H1 (cell line): ENCODE results near the gene LEUTX. TPM values are rescaled to one million over a fixed set of nuclear protein-coding genes. Genes with fewer than 3 reads are reported as not detected.

Experiments
- CTCF ChIA-PET: fragments of 300-600 bp; sonication (Branson Sonifier 250); formaldehyde crosslinking; loops from one replicate; lab custom pipeline; 2021; ENCODE audit not compliant: partially characterized antibody; lab: Charles Lee
- POLR2A ChIA-PET: fragments of 300-600 bp; sonication (Branson Sonifier 250); formaldehyde crosslinking; loops from one replicate; lab custom pipeline; 2021; ENCODE audit warnings: inconsistent platforms; ENCODE audit not compliant: partially characterized antibody; lab: Charles Lee
- DNase-seq, 2 experiments: peaks; one replicate each; pipeline versions ENCODE4 v3.0.0 to v3.0.0-alpha.2; 2010 to 2022; ENCODE audit warnings: low spot score in 2 of 2, low read depth in 1 of 2, mixed read lengths in 1 of 2
- FAIRE-seq: peaks from 2 replicates; lab custom pipeline; 2011; peaks lifted over from hg19 to GRCh38; lab: Jason Lieb, UNC
- H2AFZ ChIP-seq: 2 replicates; pipeline ENCODE4 v1.8.1; 2012; ENCODE audit warnings: low read length, inconsistent platforms
- H2AK5ac ChIP-seq: 2 replicates; pipeline ENCODE4 v1.6.1; 2013; ENCODE audit warnings: low read depth, low read length
- H2BK120ac ChIP-seq: replicated peaks from 2 replicates; pipeline ENCODE3; 2013; ENCODE audit warnings: low read depth, low read length, inconsistent platforms
- H2BK12ac ChIP-seq: 2 replicates; pipeline ENCODE4 v1.6.1; 2013; ENCODE audit warnings: low read depth, low read length
- H2BK15ac ChIP-seq: 2 replicates; pipeline ENCODE4 v1.6.1; 2013; ENCODE audit warnings: low read length
- H2BK20ac ChIP-seq: 2 replicates; pipeline ENCODE4 v1.6.1; 2013; ENCODE audit warnings: low read length
- H2BK5ac ChIP-seq: 2 replicates; pipeline ENCODE4 v1.6.1; 2013; ENCODE audit warnings: low read depth, low read length
- H3K14ac ChIP-seq: 2 replicates; pipeline ENCODE4 v1.6.1; 2013; ENCODE audit warnings: inconsistent platforms; ENCODE audit not compliant: insufficient read length
- H3K18ac ChIP-seq: 2 replicates; pipeline ENCODE4 v1.6.1; 2013; ENCODE audit warnings: low read length; ENCODE audit errors: extremely low read depth
- H3K23ac ChIP-seq: 2 replicates; pipeline ENCODE4 v1.6.1; 2013; ENCODE audit warnings: inconsistent platforms; ENCODE audit not compliant: insufficient read length
- H3K23me2 ChIP-seq: 2 replicates; pipeline ENCODE4 v1.6.1; 2013; ENCODE audit warnings: low read depth, low read length
- H3K27ac ChIP-seq: 2 replicates; pipeline ENCODE4 v1.6.1; 2011; ENCODE audit warnings: low read depth, low read length, inconsistent platforms
- H3K27me3 ChIP-seq, 4 experiments: replicated peaks in 1 of 4; 1 replicate in 1 of 4; 2 replicates in 3 of 4; pipeline versions ENCODE4 v1.6.1 to v1.8.1; 2011 to 2013; ENCODE audit warnings: low read length in 3 of 4, mild to moderate bottlenecking in 3 of 4, inconsistent platforms in 2 of 4, mixed read lengths in 2 of 4, moderate library complexity in 1 of 4; ENCODE audit not compliant: control insufficient read depth in 3 of 4, insufficient read depth in 3 of 4; ENCODE audit errors: extremely low read depth in 1 of 4
- H3K36me3 ChIP-seq, 4 experiments: 2 replicates each; pipeline versions ENCODE4 v1.6.1 to v1.8.1; 2011 to 2013; ENCODE audit warnings: mild to moderate bottlenecking in 4 of 4, low read length in 3 of 4, moderate library complexity in 2 of 4, control low read depth in 1 of 4, inconsistent platforms in 1 of 4; ENCODE audit not compliant: insufficient read depth in 4 of 4, control insufficient read depth in 2 of 4
- H3K4ac ChIP-seq: replicated peaks from 2 replicates; pipeline ENCODE3; 2013; ENCODE audit warnings: low read length, low read depth, mixed read lengths, inconsistent platforms; ENCODE audit not compliant: insufficient read length
- H3K4me1 ChIP-seq, 4 experiments: replicated peaks in 1 of 4; 1 replicate in 1 of 4; 2 replicates in 3 of 4; pipeline versions ENCODE4 v1.6.1 to v1.8.1; 2011 to 2013; ENCODE audit warnings: low read length in 3 of 4, inconsistent platforms in 2 of 4, mixed read lengths in 1 of 4; ENCODE audit not compliant: insufficient read depth in 4 of 4, control insufficient read depth in 3 of 4
- H3K4me2 ChIP-seq, 2 experiments: 2 replicates each; pipeline versions ENCODE4 v1.6.1 to v1.8.1; 2011 to 2013; ENCODE audit warnings: low read depth in 2 of 2, low read length in 2 of 2, control low read depth in 1 of 2, inconsistent platforms in 1 of 2, mild to moderate bottlenecking in 1 of 2; ENCODE audit not compliant: insufficient read depth in 1 of 2
- H3K4me3 ChIP-seq, 4 experiments: fragments of 200-600, 300-600 bp in 1 of 4; sonication (generic), shearing (Covaris generic), sonication (Bioruptor Twin) in 1 of 4; 2 replicates each; pipeline versions ENCODE4 v1.5.1 to v1.8.1; 2011 to 2016; ENCODE audit warnings: low read length in 4 of 4, low read depth in 3 of 4, control low read depth in 2 of 4, inconsistent platforms in 2 of 4, mild to moderate bottlenecking in 2 of 4, mixed read lengths in 1 of 4, moderate library complexity in 1 of 4; ENCODE audit not compliant: insufficient read depth in 2 of 4; ENCODE audit errors: extremely low read depth in 1 of 4
- H3K56ac ChIP-seq: replicated peaks from 2 replicates; pipeline ENCODE3; 2013; ENCODE audit warnings: low read depth, mild to moderate bottlenecking, mixed read lengths, low read length, inconsistent platforms; ENCODE audit not compliant: insufficient read length
- H3K79me1 ChIP-seq: 2 replicates; pipeline ENCODE4 v1.6.1; 2013; ENCODE audit warnings: low read depth, low read length, control low read depth
- H3K79me2 ChIP-seq, 2 experiments: 2 replicates each; pipeline versions ENCODE4 v1.6.1 to v1.8.1; 2012 to 2013; ENCODE audit warnings: low read length in 2 of 2, mild to moderate bottlenecking in 2 of 2, inconsistent platforms in 1 of 2; ENCODE audit not compliant: insufficient read depth in 2 of 2, control insufficient read depth in 1 of 2
- H3K9ac ChIP-seq, 4 experiments: replicated peaks in 1 of 4; 1 replicate in 1 of 4; 2 replicates in 3 of 4; pipeline versions ENCODE4 v1.6.1 to v1.8.1; 2011 to 2013; ENCODE audit warnings: low read depth in 3 of 4, low read length in 3 of 4, control low read depth in 2 of 4, mild to moderate bottlenecking in 2 of 4, moderate library complexity in 2 of 4, inconsistent platforms in 1 of 4; ENCODE audit errors: extremely low read depth in 1 of 4
- H3K9me3 ChIP-seq, 2 experiments: 2 replicates each; pipeline versions ENCODE4 v1.6.1 to v1.8.1; 2012 to 2013; ENCODE audit warnings: mild to moderate bottlenecking in 2 of 2, moderate library complexity in 2 of 2, control low read depth in 1 of 2, inconsistent platforms in 1 of 2, low read depth in 1 of 2, low read length in 1 of 2, mixed read lengths in 1 of 2; ENCODE audit not compliant: insufficient read depth in 2 of 2
- H4K20me1 ChIP-seq, 2 experiments: replicated peaks in 1 of 2; 2 replicates each; pipeline versions ENCODE3 to v1.8.1; 2011 to 2013; ENCODE audit warnings: inconsistent platforms in 2 of 2, low read length in 2 of 2, mild to moderate bottlenecking in 1 of 2; ENCODE audit not compliant: insufficient read depth in 2 of 2, control insufficient read depth in 1 of 2
- H4K5ac ChIP-seq: 2 replicates; pipeline ENCODE4 v1.6.1; 2013; ENCODE audit warnings: low read length, low read depth, mixed read lengths, inconsistent platforms; ENCODE audit not compliant: insufficient read length
- H4K8ac ChIP-seq: 2 replicates; pipeline ENCODE4 v1.8.0; 2013; ENCODE audit warnings: mild to moderate bottlenecking, moderate library complexity, low read length, inconsistent platforms; ENCODE audit not compliant: insufficient read depth; ENCODE audit errors: extremely low read depth
- H4K91ac ChIP-seq: replicated peaks from 2 replicates; pipeline ENCODE3; 2013; ENCODE audit warnings: low read length, mixed read lengths, inconsistent platforms; ENCODE audit not compliant: insufficient read length
- BACH1 ChIP-seq: IDR thresholded peaks from 2 replicates; pipeline ENCODE4 v1.6.1; 2012; ENCODE audit warnings: low read length, improper control_type of control experiment
- MAFK ChIP-seq: IDR thresholded peaks from 2 replicates; pipeline ENCODE4 v1.6.1; 2012; ENCODE audit warnings: low read depth, mild to moderate bottlenecking, improper control_type of control experiment, low read length
- PHF8 ChIP-seq: fragments of 200-600 bp; sonication (generic); conservative IDR thresholded peaks from 2 replicates; pipeline ENCODE4 v1.7.1; 2012; ENCODE audit warnings: low read depth, mild to moderate bottlenecking, inconsistent platforms, low read length, moderate library complexity
- WGBS, 2 experiments: shearing (Covaris generic) in 1 of 2; methylation state at CpG; one replicate each; pipeline versions ENCODE4 v1.1.6 to v1.1.7; 2013 to 2015; ENCODE audit warnings: low lambda C conversion rate in 2 of 2, mixed read lengths in 2 of 2, inconsistent platforms in 1 of 2, low coverage in 1 of 2, missing lambda C conversion rate in 1 of 2; ENCODE audit not compliant: insufficient replicate concordance in 2 of 2, insufficient coverage in 1 of 2, insufficient read length in 1 of 2; ENCODE audit errors: extremely low coverage in 1 of 2, missing lambda C conversion rate in 1 of 2; 5-methylcytosine and 5-hydroxymethylcytosine counted together
- polyA plus RNA-seq, 7 experiments: library from polyadenylated mRNA; depleted of rRNA in 3 of 7; stranded (reverse) in 5 of 7; unstranded in 2 of 7; fragments of >200 nt in 5 of 7; fragments of 200-250 nt in 2 of 7; gene quantifications; 1 replicate in 5 of 7; 2 replicates in 1 of 7; 4 replicates in 1 of 7; pipeline versions ENCODE4 v1.2.1 to v1.2.3, GENCODE V29; 2011 to 2013; ENCODE audit warnings: missing spikeins in 2 of 7, mixed read lengths in 2 of 7
- total RNA-seq: library from RNA; stranded (reverse); fragmentation: NEBNext Ultra II Directional; extraction: Animal tissue kit (Norgen Biotek cat#: 25700); gene quantifications from 2 replicates; pipeline ENCODE4 v1.2.1, GENCODE V29; 2021

LEUTX gene
- total and polyA plus RNA-seq, 2 of the 8 experiments (the other 6 are each of a cell fraction or from before 2014, with no cell fraction given), result not detected

GRCh38 chr19:39802958-39803357 is 24.3 kb downstream of the LEUTX start:
- Histone ChIP-seq H3K4me3 (no peak overlapping the region), H3K4ac (no peak overlapping the region), H3K27me3 (peaks cover 0 to 2% (median 0%) of the 10 kb centered on the region in 4 experiments; a peak in 1 of 7 replicates), H3K4me1 (peaks cover 0 to 8% (median 0%) of the 10 kb centered on the region in 4 experiments; a peak in 4 of 7 replicates), H2AK5ac (no peak overlapping the region), H2BK120ac (no peak overlapping the region), H3K56ac (no peak overlapping the region), H2BK5ac (no peak overlapping the region), H3K23me2 (no peaks in the 10 kb centered on the region; the same call in 1 of the 2 replicates), H3K9ac (no peak overlapping the region), H3K18ac (no peak overlapping the region), H3K9me3 (no peaks in the 10 kb centered on the region), H2AFZ (peak overlapping the region; percentile 37; the same call in 1 of the 2 replicates), H2BK15ac (no peak overlapping the region), H3K4me2 (peak overlapping the region; percentile 5 to 31; a peak in 1 of 4 replicates), H2BK12ac (no peak overlapping the region), H3K79me1 (no peaks in the 10 kb centered on the region), H4K8ac (no peak overlapping the region), H3K27ac (no peak overlapping the region), H2BK20ac (no peak overlapping the region), H4K91ac (no peak overlapping the region), H3K23ac (no peak overlapping the region), H3K14ac (no peak overlapping the region), H3K36me3 (no peaks in the 10 kb centered on the region), H4K5ac (no peak overlapping the region), H4K20me1 (no peaks in the 10 kb centered on the region), H3K79me2 (no peaks in the 10 kb centered on the region)
- no peak for DNase-seq
- no peak for FAIRE-seq
- 52% methylated on average over 4 of the region's 4 CpGs; no CpG with 5 or more reads in 1 of the 2 experiments for WGBS, 2 experiments
- POLR2A ChIA-PET, result interaction anchor here (1.1 kb wide), 2 partner anchors 9 to 31 kb away, joined by 3 read pairs; no protein-coding TSS in a partner anchor
- CTCF ChIA-PET, result interaction anchor here (0.6 to 10.5 kb wide), 7 partner anchors 11 to 126 kb away, joined by 3 to 75 read pairs (median 4); no protein-coding TSS in a partner anchor
- TF ChIP-seq MAFK (peak; percentile 90), PHF8 (no peak), BACH1 (peak; percentile 82)
